CD4-positive, alpha-beta T cell (primary cell): Measurements from ENCODE around the gene C12orf56. TPM values are rescaled to one million over a fixed set of nuclear protein-coding genes. Genes with fewer than 3 reads are reported as not detected.

ENCODE experiments used
- ATAC-seq: fragments of 200-7000 bp; cut with Tn5 transposase; one replicate; pipeline ENCODE4 v1.10.0; 2022; ENCODE audit warnings: mild to moderate bottlenecking; ENCODE audit not compliant: poor library complexity
- CTCF ChIA-PET: fragments of 350-600 bp; sonication (Branson Sonifier 250); formaldehyde crosslinking; loops from one replicate; lab custom pipeline; 2021; ENCODE audit warnings: antibody characterized with exemption, inconsistent platforms; lab: Charles Lee
- POLR2A ChIA-PET: fragments of 350-600 bp; sonication (Branson Sonifier 250); formaldehyde crosslinking; loops from one replicate; lab custom pipeline; 2021; ENCODE audit warnings: antibody characterized with exemption, inconsistent platforms; lab: Charles Lee
- DNase-seq, 14 experiments: peaks; one replicate each; pipeline ENCODE4 v3.0.0-alpha.2; 2013 to 2020; ENCODE audit warnings: mixed read lengths in 2 of 14
- H3K27ac ChIP-seq, 2 donors: one replicate each; pipeline versions ENCODE4 v1.5.1 to v1.7.0; 2013; ENCODE audit warnings: low read length in 2 of 2, low read depth in 1 of 2, mild to moderate bottlenecking in 1 of 2
- H3K27me3 ChIP-seq, 2 experiments: 1 replicate in 1 of 2; 2 replicates in 1 of 2; pipeline versions ENCODE4 v1.6.1 to v1.7.0; 2013; ENCODE audit warnings: low read length in 2 of 2, control low read depth in 1 of 2, mild to moderate bottlenecking in 1 of 2, moderate library complexity in 1 of 2; ENCODE audit not compliant: insufficient read depth in 2 of 2, control insufficient read depth in 1 of 2
- H3K36me3 ChIP-seq: one replicate; pipeline ENCODE4 v1.6.1; 2013; ENCODE audit warnings: low read length, control low read depth; ENCODE audit not compliant: insufficient read depth
- H3K4me1 ChIP-seq: one replicate; pipeline ENCODE4 v1.6.1; 2013; ENCODE audit warnings: low read length, control low read depth; ENCODE audit not compliant: insufficient read depth
- H3K4me3 ChIP-seq: one replicate; pipeline ENCODE4 v1.5.1; 2013; ENCODE audit warnings: mild to moderate bottlenecking, low read length, moderate library complexity
- H3K9me3 ChIP-seq, 2 experiments: 1 replicate in 1 of 2; 2 replicates in 1 of 2; pipeline versions ENCODE4 v1.6.1 to v1.7.0; 2013; ENCODE audit warnings: low read length in 2 of 2, mild to moderate bottlenecking in 2 of 2, control low read depth in 1 of 2, moderate library complexity in 1 of 2; ENCODE audit not compliant: control insufficient read depth in 1 of 2, insufficient read depth in 1 of 2
- H3K27ac Mint-ChIP-seq: one replicate; pipeline ENCODE4 v1.8.0; 2020; ENCODE audit warnings: mixed read lengths
- H3K27me3 Mint-ChIP-seq: one replicate; pipeline ENCODE4 v1.8.0; 2021; ENCODE audit warnings: mixed read lengths
- H3K36me3 Mint-ChIP-seq: one replicate; pipeline ENCODE4 v1.8.0; 2021; ENCODE audit warnings: low read depth, mixed read lengths
- H3K4me1 Mint-ChIP-seq: one replicate; pipeline ENCODE4 v1.8.0; 2021; ENCODE audit warnings: low read depth, mixed read lengths
- H3K4me3 Mint-ChIP-seq: one replicate; pipeline ENCODE4 v1.8.0; 2020; ENCODE audit warnings: mild to moderate bottlenecking, mixed read lengths
- H3K9me3 Mint-ChIP-seq: one replicate; pipeline ENCODE4 v1.8.0; 2020; ENCODE audit warnings: mixed read lengths
- intact Hi-C, 2 experiments: fragments of 100-400 bp; cut with DNase I in 1 of 2; cut with micrococcal nuclease in 1 of 2; formaldehyde crosslinking; loops; one replicate each; pipeline versions ENCODE4 v1.15.1 to v1.9.0; 2023 to 2025; cut with DNase I, micrococcal nuclease
- total RNA-seq, 174 experiments: library from RNA in 2 of 174; stranded (reverse) in 2 of 174; gene quantifications; one replicate each; pipeline ENCODE4 v1.2.3 and lab custom pipeline; 2021 to 2026
- TF ChIP-seq, protein P1 (sequence below): fragments of 200-600 bp; IDR thresholded peaks from one replicate; pipeline ENCODE4 v1.8.0; 2022; ENCODE audit warnings: antibody characterized with exemption, mild to moderate bottlenecking

The C12orf56 gene
- total RNA-seq, 2 experiments from 2014 or later, result 0.08 to 0.17 TPM

DNA sequence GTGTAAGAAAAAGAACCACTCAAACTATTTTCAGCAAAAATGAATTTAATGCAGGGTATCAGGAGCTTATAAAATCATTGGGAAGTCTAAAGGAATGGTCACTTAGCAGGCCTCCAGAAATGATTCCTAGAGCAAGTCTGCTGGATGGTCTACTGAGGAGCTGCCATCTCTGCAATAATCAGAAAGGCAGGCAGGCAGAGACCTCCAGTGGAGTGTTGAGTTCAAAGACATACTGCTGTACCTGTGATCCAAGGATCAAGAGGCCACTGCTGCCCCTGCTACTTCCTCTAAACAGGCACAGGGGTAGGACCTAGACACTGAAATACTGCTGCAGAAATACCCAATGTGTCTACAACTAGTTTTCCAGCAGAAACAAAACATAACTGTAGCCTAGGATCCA lies 154.0 kb downstream of the C12orf56 start:
- POLR2A ChIA-PET, result interaction anchor here (2.2 kb wide), 1 partner anchor 14 kb away, joined by 6 read pairs; the partner anchor contains the start of gene KICS2
- no peak overlapping the region for H3K4me3 Mint-ChIP-seq
- H3K9me3 Mint-ChIP-seq, result no peaks in the 10 kb centered on the region
- H3K4me1 Mint-ChIP-seq, result no peaks in the 10 kb centered on the region
- no peak overlapping the region for H3K27ac ChIP-seq
- TF ChIP-seq, protein P1, sequence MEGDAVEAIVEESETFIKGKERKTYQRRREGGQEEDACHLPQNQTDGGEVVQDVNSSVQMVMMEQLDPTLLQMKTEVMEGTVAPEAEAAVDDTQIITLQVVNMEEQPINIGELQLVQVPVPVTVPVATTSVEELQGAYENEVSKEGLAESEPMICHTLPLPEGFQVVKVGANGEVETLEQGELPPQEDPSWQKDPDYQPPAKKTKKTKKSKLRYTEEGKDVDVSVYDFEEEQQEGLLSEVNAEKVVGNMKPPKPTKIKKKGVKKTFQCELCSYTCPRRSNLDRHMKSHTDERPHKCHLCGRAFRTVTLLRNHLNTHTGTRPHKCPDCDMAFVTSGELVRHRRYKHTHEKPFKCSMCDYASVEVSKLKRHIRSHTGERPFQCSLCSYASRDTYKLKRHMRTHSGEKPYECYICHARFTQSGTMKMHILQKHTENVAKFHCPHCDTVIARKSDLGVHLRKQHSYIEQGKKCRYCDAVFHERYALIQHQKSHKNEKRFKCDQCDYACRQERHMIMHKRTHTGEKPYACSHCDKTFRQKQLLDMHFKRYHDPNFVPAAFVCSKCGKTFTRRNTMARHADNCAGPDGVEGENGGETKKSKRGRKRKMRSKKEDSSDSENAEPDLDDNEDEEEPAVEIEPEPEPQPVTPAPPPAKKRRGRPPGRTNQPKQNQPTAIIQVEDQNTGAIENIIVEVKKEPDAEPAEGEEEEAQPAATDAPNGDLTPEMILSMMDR, result no peak
- peaks cover 13% of the 10 kb centered on the region for H3K27me3 Mint-ChIP-seq
- no peaks in the 10 kb centered on the region for H3K36me3 ChIP-seq
- H3K27ac Mint-ChIP-seq, result no peak overlapping the region
- H3K4me3 ChIP-seq, result no peak overlapping the region
- ATAC-seq (no peak), DNase-seq (no peak)
- intact Hi-C loops, result no loop called here
- H3K36me3 Mint-ChIP-seq, result no peaks in the 10 kb centered on the region
- no peaks in the 10 kb centered on the region for H3K9me3 ChIP-seq
- CTCF ChIA-PET, result no interaction called here
- peaks cover 4% of the 10 kb centered on the region in 2 experiments for H3K27me3 ChIP-seq
- no peaks in the 10 kb centered on the region for H3K4me1 ChIP-seq

DNA sequence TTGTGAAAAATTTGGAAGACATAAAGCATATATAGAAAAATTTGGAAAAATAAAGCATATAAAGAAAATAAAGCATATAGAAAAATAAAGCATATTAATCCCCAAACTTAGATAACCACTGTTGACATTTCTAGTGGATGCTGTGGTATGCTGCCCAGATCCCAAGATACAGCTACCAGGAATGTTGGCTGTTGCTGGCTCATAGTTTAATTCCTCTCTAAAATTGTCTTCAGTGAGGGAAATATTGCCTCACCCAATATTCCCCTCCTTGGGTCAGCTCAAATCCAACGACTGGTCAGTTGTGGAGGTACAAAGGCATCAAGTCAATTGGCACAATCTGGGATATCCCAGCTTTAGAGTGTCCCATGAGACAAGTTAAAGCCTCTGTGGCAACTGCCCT lies 158.4 kb downstream of the C12orf56 start:
- no peak overlapping the region for H3K4me3 Mint-ChIP-seq
- H3K4me1 ChIP-seq, result no peaks in the 10 kb centered on the region
- H3K27ac Mint-ChIP-seq, result no peak overlapping the region
- peaks cover 18% of the 10 kb centered on the region for H3K27me3 Mint-ChIP-seq
- DNase-seq (no peak), ATAC-seq (no peak)
- no peak overlapping the region for H3K27ac ChIP-seq
- peaks cover 4% of the 10 kb centered on the region in 2 experiments for H3K27me3 ChIP-seq
- H3K9me3 ChIP-seq, result no peaks in the 10 kb centered on the region
- H3K4me1 Mint-ChIP-seq, result no peaks in the 10 kb centered on the region
- intact Hi-C loops, result no loop called here
- TF ChIP-seq, protein P1, result no peak
- ChIA-PET CTCF (no interaction called here), POLR2A (no interaction called here)
- H3K36me3 Mint-ChIP-seq, result no peaks in the 10 kb centered on the region
- no peak overlapping the region for H3K4me3 ChIP-seq
- no peaks in the 10 kb centered on the region for H3K9me3 Mint-ChIP-seq
- no peaks in the 10 kb centered on the region for H3K36me3 ChIP-seq

DNA sequence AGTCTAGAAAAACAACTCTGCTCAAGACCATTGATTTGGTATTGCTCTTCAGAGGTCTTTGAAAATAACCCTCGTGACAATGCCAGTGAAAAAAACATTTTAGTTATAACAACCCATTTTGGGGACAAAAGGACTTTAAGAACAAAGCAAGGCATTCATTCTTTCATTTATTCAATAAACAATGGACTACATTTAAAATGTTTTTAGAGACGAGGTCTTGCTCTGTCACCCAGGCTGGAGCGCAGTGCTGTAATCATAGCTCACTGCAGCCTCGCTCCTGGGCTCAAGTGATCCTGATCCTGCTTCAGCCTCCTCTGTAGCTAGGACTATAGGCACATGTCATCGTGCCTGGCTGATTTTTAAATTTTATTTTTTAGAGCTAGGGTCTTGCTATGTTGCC lies 160.8 kb downstream of the C12orf56 start:
- H3K27ac Mint-ChIP-seq, result no peak overlapping the region
- intact Hi-C loops, result loop anchor here in 1 of 2 experiments (10.0 kb wide), 2 partner anchors 375 to 945 kb away; no protein-coding TSS in a partner anchor
- CTCF ChIA-PET, result no interaction called here
- H3K4me1 Mint-ChIP-seq, result no peaks in the 10 kb centered on the region
- Histone ChIP-seq H3K27ac (no peak overlapping the region), H3K9me3 (no peaks in the 10 kb centered on the region), H3K4me1 (no peaks in the 10 kb centered on the region), H3K36me3 (no peaks in the 10 kb centered on the region), H3K27me3 (no peaks in the 10 kb centered on the region), H3K4me3 (no peak overlapping the region)
- H3K4me3 Mint-ChIP-seq, result no peak overlapping the region
- H3K27me3 Mint-ChIP-seq, result peaks cover 19% of the 10 kb centered on the region
- DNase-seq (no peak), ATAC-seq (no peak)
- H3K36me3 Mint-ChIP-seq, result no peaks in the 10 kb centered on the region
- H3K9me3 Mint-ChIP-seq, result no peaks in the 10 kb centered on the region
- TF ChIP-seq, protein P1, result no peak
- POLR2A ChIA-PET, result no interaction called here
